ENCODE data around the gene PRKCA.

PRKCA gene

GRCh38 chr17:66747578-66748275 lies 445.3 kb downstream of the PRKCA start:
- DNase-seq (ENCODE audit: low spot score) = no peak

GRCh38 chr17:66748578-66748977 lies 446.2 kb downstream of the PRKCA start:
- DNase-seq (ENCODE audit: low spot score) = no peak

- DNase-seq (ENCODE audit: low spot score) = no peak
Observed at GRCh38 chr17:66749217-66749832, 446.9 kb downstream of the PRKCA start.

- DNase-seq (ENCODE audit: low spot score) = no peak
Observed at GRCh38 chr17:66750116-66750515, 447.7 kb downstream of the PRKCA start.

GRCh38 chr17:66750781-66751543 lies 448.5 kb downstream of the PRKCA start:
- no peak for DNase-seq (ENCODE audit: low spot score)

- no peak for DNase-seq (ENCODE audit: low spot score)
Observed at GRCh38 chr17:66751771-66752170, 449.4 kb downstream of the PRKCA start.

- DNase-seq (ENCODE audit: low spot score) = no peak
Observed at GRCh38 chr17:66752411-66752810, 450.0 kb downstream of the PRKCA start.

- DNase-seq (ENCODE audit: low spot score) = no peak
Observed at GRCh38 chr17:66753126-66753920, 450.9 kb downstream of the PRKCA start.

- DNase-seq (ENCODE audit: low spot score) = no peak
Observed at GRCh38 chr17:66755101-66755943, 452.9 kb downstream of the PRKCA start.

GRCh38 chr17:66755944-66756290 lies 453.5 kb downstream of the PRKCA start:
- no peak for DNase-seq (ENCODE audit: low spot score)

GRCh38 chr17:66760324-66760723 lies 457.9 kb downstream of the PRKCA start:
- no peak for DNase-seq (ENCODE audit: low spot score)

GRCh38 chr17:66762276-66762675 lies 459.9 kb downstream of the PRKCA start:
- DNase-seq (ENCODE audit: low spot score) = no peak

- DNase-seq (ENCODE audit: low spot score) = no peak
Observed at GRCh38 chr17:66763056-66763455, 460.6 kb downstream of the PRKCA start.

- no peak for DNase-seq (ENCODE audit: low spot score)
Observed at GRCh38 chr17:66764506-66764905, 462.1 kb downstream of the PRKCA start.

GRCh38 chr17:66767154-66767933 lies 464.9 kb downstream of the PRKCA start:
- DNase-seq (ENCODE audit: low spot score) = peak; percentile 89

GRCh38 chr17:66769911-66770310 lies 467.5 kb downstream of the PRKCA start:
- no peak for DNase-seq (ENCODE audit: low spot score)

- DNase-seq (ENCODE audit: low spot score) = no peak
Observed at GRCh38 chr17:66772148-66772812, 469.9 kb downstream of the PRKCA start.

GRCh38 chr17:66775271-66775670 lies 472.9 kb downstream of the PRKCA start:
- DNase-seq (ENCODE audit: low spot score) = no peak

GRCh38 chr17:66775881-66776400 lies 473.5 kb downstream of the PRKCA start:
- peak; percentile 19 for DNase-seq (ENCODE audit: low spot score)

Measured in NAMALWA (cell line).